KMS-11 (cell line): ENCODE results near the gene PMP22.
"Not testable (repeated sequence)": the region's sequence is repeated elsewhere in the genome, so short reads cannot be mapped to it uniquely, and the experiment has no call there.

ENCODE experiments used
- H2AFZ ChIP-seq: fragments of 200-600 bp; sonication (generic); 2 replicates; pipeline ENCODE4 v1.6.1; 2016; ENCODE audit warnings: antibody characterized with exemption, mixed run types, low read depth
- H3K27ac ChIP-seq: fragments of 200-600 bp; sonication (generic); 2 replicates; pipeline ENCODE4 v1.6.1; 2016; ENCODE audit warnings: mild to moderate bottlenecking, mixed run types
- H3K27me3 ChIP-seq: fragments of 200-600 bp; sonication (generic); 2 replicates; pipeline ENCODE4 v1.6.1; 2017; ENCODE audit warnings: mild to moderate bottlenecking, low read depth, mixed run types, moderate library complexity; ENCODE audit not compliant: insufficient read depth
- H3K36me3 ChIP-seq: fragments of 200-600 bp; sonication (generic); 2 replicates; pipeline ENCODE4 v1.6.1; 2017; ENCODE audit warnings: mild to moderate bottlenecking, mixed run types; ENCODE audit not compliant: insufficient read depth
- H3K4me1 ChIP-seq: fragments of 200-600 bp; sonication (generic); 2 replicates; pipeline ENCODE4 v1.6.1; 2016; ENCODE audit warnings: mild to moderate bottlenecking, low read depth, mixed run types; ENCODE audit not compliant: poor library complexity, severe bottlenecking
- H3K4me2 ChIP-seq: fragments of 200-600 bp; sonication (generic); 2 replicates; pipeline ENCODE4 v1.7.0; 2016; ENCODE audit warnings: mild to moderate bottlenecking, mixed run types
- H3K4me3 ChIP-seq: fragments of 200-600 bp; sonication (generic); IDR thresholded peaks from 2 replicates; pipeline ENCODE4 v1.6.1; 2017; ENCODE audit warnings: low read depth, low read length, mixed read lengths; ENCODE audit not compliant: insufficient read depth
- H3K79me2 ChIP-seq: fragments of 200-600 bp; sonication (generic); 2 replicates; pipeline ENCODE4 v1.6.1; 2016; ENCODE audit warnings: low read depth, mixed run types; ENCODE audit not compliant: insufficient read depth
- H3K9ac ChIP-seq: fragments of 200-600 bp; sonication (generic); 2 replicates; pipeline ENCODE4 v1.6.1; 2016; ENCODE audit warnings: mild to moderate bottlenecking, mixed run types
- H4K20me1 ChIP-seq: fragments of 200-600 bp; sonication (generic); 2 replicates; pipeline ENCODE4 v1.6.1; 2016; ENCODE audit warnings: mild to moderate bottlenecking, mixed run types; ENCODE audit not compliant: insufficient read depth
- TF ChIP-seq, protein P1 (sequence below): fragments of 200-600 bp; sonication (generic); conservative IDR thresholded peaks from 2 replicates; pipeline ENCODE4 v1.6.1; 2017; ENCODE audit warnings: low read depth, mild to moderate bottlenecking, antibody characterized with exemption, low read length, moderate library complexity, mixed read lengths

The PMP22 gene

GRCh38 chr17:15233022-15233805, 31.9 kb downstream of the PMP22 start:
- Histone ChIP-seq H3K27me3 (no peaks in the 10 kb centered on the region), H3K79me2 (no peaks in the 10 kb centered on the region), H2AFZ (no peak overlapping the region), H4K20me1 (no peaks in the 10 kb centered on the region), H3K4me1 (no peaks in the 10 kb centered on the region), H3K9ac (no peak overlapping the region), H3K4me3 (no peak overlapping the region), H3K36me3 (no peaks in the 10 kb centered on the region), H3K4me2 (no peak overlapping the region), H3K27ac (no peak overlapping the region)
- TF ChIP-seq, protein P1, sequence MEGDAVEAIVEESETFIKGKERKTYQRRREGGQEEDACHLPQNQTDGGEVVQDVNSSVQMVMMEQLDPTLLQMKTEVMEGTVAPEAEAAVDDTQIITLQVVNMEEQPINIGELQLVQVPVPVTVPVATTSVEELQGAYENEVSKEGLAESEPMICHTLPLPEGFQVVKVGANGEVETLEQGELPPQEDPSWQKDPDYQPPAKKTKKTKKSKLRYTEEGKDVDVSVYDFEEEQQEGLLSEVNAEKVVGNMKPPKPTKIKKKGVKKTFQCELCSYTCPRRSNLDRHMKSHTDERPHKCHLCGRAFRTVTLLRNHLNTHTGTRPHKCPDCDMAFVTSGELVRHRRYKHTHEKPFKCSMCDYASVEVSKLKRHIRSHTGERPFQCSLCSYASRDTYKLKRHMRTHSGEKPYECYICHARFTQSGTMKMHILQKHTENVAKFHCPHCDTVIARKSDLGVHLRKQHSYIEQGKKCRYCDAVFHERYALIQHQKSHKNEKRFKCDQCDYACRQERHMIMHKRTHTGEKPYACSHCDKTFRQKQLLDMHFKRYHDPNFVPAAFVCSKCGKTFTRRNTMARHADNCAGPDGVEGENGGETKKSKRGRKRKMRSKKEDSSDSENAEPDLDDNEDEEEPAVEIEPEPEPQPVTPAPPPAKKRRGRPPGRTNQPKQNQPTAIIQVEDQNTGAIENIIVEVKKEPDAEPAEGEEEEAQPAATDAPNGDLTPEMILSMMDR = no peak

DNA sequence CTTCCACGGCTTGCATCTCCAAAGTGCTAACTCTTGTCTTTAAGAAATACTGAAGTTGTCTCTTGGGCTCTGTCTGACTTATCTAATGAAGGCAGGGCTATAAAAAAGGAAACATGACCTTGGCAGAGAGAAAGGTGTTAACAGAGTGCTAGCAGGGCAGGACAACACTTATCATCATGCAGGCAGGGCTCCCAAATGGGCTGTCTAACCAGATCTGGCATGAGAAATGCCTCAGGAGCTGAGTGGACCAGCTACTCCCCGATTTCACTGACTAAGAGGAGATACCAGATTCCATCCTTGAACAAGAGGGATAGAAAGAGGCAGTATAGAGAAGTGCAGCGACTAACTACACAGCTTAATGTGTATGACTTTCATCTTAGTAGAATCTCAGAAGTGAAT, 32.6 kb downstream of the PMP22 start:
- H3K4me1 ChIP-seq = no peaks in the 10 kb centered on the region
- H3K36me3 ChIP-seq = no peaks in the 10 kb centered on the region
- TF ChIP-seq, protein P1 = no peak
- no peak overlapping the region for H3K27ac ChIP-seq
- no peaks in the 10 kb centered on the region for H4K20me1 ChIP-seq
- no peak overlapping the region for H3K4me2 ChIP-seq
- no peak overlapping the region for H3K9ac ChIP-seq
- no peaks in the 10 kb centered on the region for H3K79me2 ChIP-seq
- no peak overlapping the region for H2AFZ ChIP-seq
- no peaks in the 10 kb centered on the region for H3K27me3 ChIP-seq
- no peak overlapping the region for H3K4me3 ChIP-seq

GRCh38 chr17:15231851-15232516, 33.1 kb downstream of the PMP22 start:
- H3K27me3 ChIP-seq = no peaks in the 10 kb centered on the region
- no peak overlapping the region for H3K27ac ChIP-seq
- H3K4me3 ChIP-seq = no peak overlapping the region
- no peaks in the 10 kb centered on the region for H3K79me2 ChIP-seq
- H4K20me1 ChIP-seq = no peaks in the 10 kb centered on the region
- no peaks in the 10 kb centered on the region for H3K4me1 ChIP-seq
- TF ChIP-seq, protein P1 = no peak
- H2AFZ ChIP-seq = no peak overlapping the region
- no peak overlapping the region for H3K4me2 ChIP-seq
- no peak overlapping the region for H3K9ac ChIP-seq
- no peaks in the 10 kb centered on the region for H3K36me3 ChIP-seq

GRCh38 chr17:15230866-15231265, 34.3 kb downstream of the PMP22 start:
- H4K20me1 ChIP-seq = no peaks in the 10 kb centered on the region
- TF ChIP-seq, protein P1 = no peak
- no peak overlapping the region for H2AFZ ChIP-seq
- no peak overlapping the region for H3K4me2 ChIP-seq
- H3K27me3 ChIP-seq = no peaks in the 10 kb centered on the region
- no peak overlapping the region for H3K4me3 ChIP-seq
- no peaks in the 10 kb centered on the region for H3K36me3 ChIP-seq
- H3K79me2 ChIP-seq = no peaks in the 10 kb centered on the region
- H3K4me1 ChIP-seq = no peaks in the 10 kb centered on the region
- no peak overlapping the region for H3K27ac ChIP-seq
- no peak overlapping the region for H3K9ac ChIP-seq

DNA sequence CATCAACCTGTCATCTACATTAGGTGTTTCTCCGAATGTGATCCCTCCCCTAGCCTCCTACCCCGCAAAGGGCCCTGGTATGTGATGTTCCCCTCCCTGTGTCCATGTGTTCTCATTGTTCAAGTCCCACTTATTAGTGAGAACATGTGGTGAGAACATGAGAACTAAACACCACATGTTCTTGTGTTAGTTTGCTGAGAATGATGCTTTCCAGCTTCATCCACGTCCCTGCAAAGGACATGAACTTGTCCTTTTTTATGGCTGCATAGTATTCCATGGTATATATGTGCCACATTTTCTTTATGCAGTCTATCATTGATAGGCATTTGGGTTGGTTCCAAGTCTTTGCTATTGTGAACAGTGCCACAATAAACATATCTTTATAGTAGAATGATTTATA, 43.3 kb downstream of the PMP22 start:
- not testable (repeated sequence) for H2AFZ ChIP-seq, H4K20me1 ChIP-seq, H3K36me3 ChIP-seq, H3K27ac ChIP-seq, H3K9ac ChIP-seq, H3K4me1 ChIP-seq, H3K4me2 ChIP-seq, H3K79me2 ChIP-seq, H3K27me3 ChIP-seq, H3K4me3 ChIP-seq
